Hindlimb muscle (tissue), 1 donor: ENCODE results near the gene WNT7B. TPM values are rescaled to one million over a fixed set of nuclear protein-coding genes. Genes with fewer than 3 reads are reported as not detected.

Experiments used
- DNase-seq: peaks from one replicate; pipeline ENCODE4 v3.0.0-alpha.2; 2013
- polyA plus RNA-seq: library from polyadenylated mRNA; unstranded; fragments of 120-200 nt; gene quantifications from one replicate; pipeline ENCODE4 v1.2.1, GENCODE V29; 2013; ENCODE audit not compliant: insufficient read length

WNT7B gene
- polyA plus RNA-seq, 1 donor = 0.12 TPM

GRCh38 chr22:45905326-45905923 is 71.5 kb downstream of the WNT7B start:
- DNase-seq = no peak

GRCh38 chr22:45904236-45904635 is 72.7 kb downstream of the WNT7B start:
- no peak for DNase-seq

- DNase-seq = no peak
These were observed 73.4 kb downstream of the WNT7B start for GRCh38 chr22:45903355-45904135.

- no peak for DNase-seq
These were observed 79.2 kb downstream of the WNT7B start for GRCh38 chr22:45897736-45898135.

GRCh38 chr22:45896964-45897538 is 79.9 kb downstream of the WNT7B start:
- no peak for DNase-seq

- DNase-seq = no peak
These were observed 80.6 kb downstream of the WNT7B start for GRCh38 chr22:45896153-45896951.

- DNase-seq = no peak
These were observed 81.4 kb downstream of the WNT7B start for GRCh38 chr22:45895436-45896152.

GRCh38 chr22:45893516-45893915 is 83.4 kb downstream of the WNT7B start:
- no peak for DNase-seq

- DNase-seq = no peak
These were observed 84.1 kb downstream of the WNT7B start for GRCh38 chr22:45892681-45893461.

GRCh38 chr22:45891996-45892621 is 84.9 kb downstream of the WNT7B start:
- no peak for DNase-seq

- no peak for DNase-seq
These were observed 85.4 kb downstream of the WNT7B start for GRCh38 chr22:45891471-45891995.

- DNase-seq = no peak
These were observed 85.9 kb downstream of the WNT7B start for GRCh38 chr22:45891021-45891421.

- no peak for DNase-seq
These were observed 86.7 kb downstream of the WNT7B start for GRCh38 chr22:45890351-45890635.

GRCh38 chr22:45889539-45890350 is 87.2 kb downstream of the WNT7B start:
- no peak for DNase-seq

- no peak for DNase-seq
These were observed 87.8 kb downstream of the WNT7B start for GRCh38 chr22:45889093-45889538.

GRCh38 chr22:45888221-45889092 is 88.5 kb downstream of the WNT7B start:
- DNase-seq = no peak

- no peak for DNase-seq
These were observed 89.5 kb downstream of the WNT7B start for GRCh38 chr22:45887202-45888131.

GRCh38 chr22:45886540-45886939 is 90.4 kb downstream of the WNT7B start:
- DNase-seq = no peak
